ENCODE data around the gene MEIS1.

DNA sequence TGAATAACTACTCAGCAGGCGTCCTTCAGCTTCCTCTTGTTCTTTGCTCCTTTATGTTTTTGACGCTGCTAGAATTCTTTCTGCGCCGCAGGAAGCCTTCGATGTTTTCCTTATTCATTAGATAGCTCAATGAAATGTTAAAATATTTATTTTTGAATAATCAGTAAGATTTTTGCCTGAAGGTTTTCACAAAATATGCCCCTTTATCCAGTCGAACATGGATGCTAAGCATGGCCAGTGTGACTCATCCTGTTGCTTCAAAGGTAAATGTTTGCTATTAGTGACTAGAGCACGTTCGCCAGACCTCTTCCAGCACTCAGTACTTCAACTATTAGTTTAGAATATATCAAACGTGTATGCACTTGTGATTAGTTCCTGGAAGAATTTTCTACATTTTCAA lies 7.6 kb upstream of the MEIS1 start:
- TF ChIP-seq, protein P1, sequence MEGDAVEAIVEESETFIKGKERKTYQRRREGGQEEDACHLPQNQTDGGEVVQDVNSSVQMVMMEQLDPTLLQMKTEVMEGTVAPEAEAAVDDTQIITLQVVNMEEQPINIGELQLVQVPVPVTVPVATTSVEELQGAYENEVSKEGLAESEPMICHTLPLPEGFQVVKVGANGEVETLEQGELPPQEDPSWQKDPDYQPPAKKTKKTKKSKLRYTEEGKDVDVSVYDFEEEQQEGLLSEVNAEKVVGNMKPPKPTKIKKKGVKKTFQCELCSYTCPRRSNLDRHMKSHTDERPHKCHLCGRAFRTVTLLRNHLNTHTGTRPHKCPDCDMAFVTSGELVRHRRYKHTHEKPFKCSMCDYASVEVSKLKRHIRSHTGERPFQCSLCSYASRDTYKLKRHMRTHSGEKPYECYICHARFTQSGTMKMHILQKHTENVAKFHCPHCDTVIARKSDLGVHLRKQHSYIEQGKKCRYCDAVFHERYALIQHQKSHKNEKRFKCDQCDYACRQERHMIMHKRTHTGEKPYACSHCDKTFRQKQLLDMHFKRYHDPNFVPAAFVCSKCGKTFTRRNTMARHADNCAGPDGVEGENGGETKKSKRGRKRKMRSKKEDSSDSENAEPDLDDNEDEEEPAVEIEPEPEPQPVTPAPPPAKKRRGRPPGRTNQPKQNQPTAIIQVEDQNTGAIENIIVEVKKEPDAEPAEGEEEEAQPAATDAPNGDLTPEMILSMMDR (IDR thresholded peaks at IDR 0.05) = no peak
- no peak for TF ChIP-seq POLR2A (IDR thresholded peaks at IDR 0.05)
